Mucosa of descending colon (tissue), 3 donors: ENCODE data around the gene DUSP21. TPM values are rescaled to one million over a fixed set of nuclear protein-coding genes. Genes with fewer than 3 reads are reported as not detected.
"Not testable (repeated sequence)": the region's sequence is repeated elsewhere in the genome, so short reads cannot be mapped to it uniquely, and the experiment has no call there.

Experiments used
- ATAC-seq: fragments of 200-7000 bp; cut with Tn5 transposase; one replicate; pipeline ENCODE4 v1.9.1; 2020; ENCODE audit warnings: mild to moderate bottlenecking, moderate library complexity
- DNase-seq, 3 donors: peaks; one replicate each; pipeline ENCODE4 v3.0.0-alpha.2; 2020
- H3K36me3 ChIP-seq: fragments of 200-600 bp; one replicate; pipeline ENCODE4 v1.8.0; 2021; ENCODE audit warnings: low read depth, mild to moderate bottlenecking
- H3K4me1 ChIP-seq: fragments of 200-600 bp; one replicate; pipeline ENCODE4 v1.8.0; 2021; ENCODE audit warnings: low read depth, mild to moderate bottlenecking
- H3K4me3 ChIP-seq: fragments of 200-600 bp; one replicate; pipeline ENCODE4 v1.8.0; 2021; ENCODE audit warnings: mild to moderate bottlenecking
- H3K9me3 ChIP-seq: fragments of 200-600 bp; one replicate; pipeline ENCODE4 v1.8.0; 2021; ENCODE audit warnings: mild to moderate bottlenecking
- CTCF ChIP-seq: fragments of 200-600 bp; IDR thresholded peaks from one replicate; pipeline ENCODE4 v1.8.0; 2022; ENCODE audit warnings: antibody characterized with exemption, mild to moderate bottlenecking
- intact Hi-C, 2 donors: fragments of 100-400 bp; cut with DNase I in 1 of 2; cut with micrococcal nuclease in 1 of 2; formaldehyde crosslinking; loops; one replicate each; pipeline versions ENCODE4 v1.11.0 to v1.11.1; 2022; cut with DNase I, micrococcal nuclease
- total RNA-seq, 3 donors: library from RNA; stranded (reverse); fragmentation: NEBNext Ultra II Directional in 2 of 3; extraction: Animal tissue kit (Norgen Biotek cat#: 25700) in 2 of 3; gene quantifications; one replicate each; pipeline versions ENCODE4 v1.2.1 to v1.2.4, GENCODE V29; 2021 to 2023
- donor health status: DM: no; HTN: no; CAD: no; lungs with moderate emphysema.
- donor health status: DM: no; HTN: no; CAD: no.
- donor health status: DM: no; HTN: yes; CAD: no.

Gene DUSP21
- total RNA-seq, 3 donors from 2014 or later = not detected

- H3K9me3 ChIP-seq = no peaks in the 10 kb centered on the region
- no peaks in the 10 kb centered on the region for H3K4me1 ChIP-seq
- intact Hi-C loops = no loop called here
- no peaks in the 10 kb centered on the region for H3K36me3 ChIP-seq
- DNase-seq (no peak), ATAC-seq (no peak)
- H3K4me3 ChIP-seq = no peak overlapping the region
- TF ChIP-seq CTCF = no peak
These were observed 383 bp downstream of the DUSP21 start for GRCh38 chrX:44844204-44844603.

GRCh38 chrX:44850891-44851290 lies 7.1 kb downstream of the DUSP21 start:
- H3K36me3 ChIP-seq, H3K9me3 ChIP-seq, intact Hi-C loops, ATAC-seq, H3K4me1 ChIP-seq, DNase-seq, H3K4me3 ChIP-seq: not testable (repeated sequence)

GRCh38 chrX:44871114-44871645 lies 27.4 kb downstream of the DUSP21 start:
- Histone ChIP-seq H3K4me3 (no peak overlapping the region), H3K36me3 (no peaks in the 10 kb centered on the region), H3K9me3 (no peaks in the 10 kb centered on the region), H3K4me1 (no peaks in the 10 kb centered on the region)
- no peak for TF ChIP-seq CTCF
- DNase-seq (peak in 2 of 3 donors; percentile 38), ATAC-seq (no peak)
- intact Hi-C loops = no loop called here

GRCh38 chrX:44871931-44872820 lies 28.4 kb downstream of the DUSP21 start:
- no peaks in the 10 kb centered on the region for H3K4me1 ChIP-seq
- peak; percentile 53 for ATAC-seq
- no peak for TF ChIP-seq CTCF
- H3K36me3 ChIP-seq = no peaks in the 10 kb centered on the region
- H3K4me3 ChIP-seq = peak overlapping the region; percentile 54
- intact Hi-C loops = no loop called here
- DNase-seq = peak in 2 of 3 donors; percentile 40 to 70
- no peaks in the 10 kb centered on the region for H3K9me3 ChIP-seq

GRCh38 chrX:44872821-44873414 lies 29.1 kb downstream of the DUSP21 start, which contains the start of gene KDM6A:
KDM6A (plus strand) TSS chrX:44873188; CDS start chrX:44873552, 364 bp downstream.
- no peaks in the 10 kb centered on the region for H3K36me3 ChIP-seq
- H3K9me3 ChIP-seq = no peaks in the 10 kb centered on the region
- ATAC-seq (peak; percentile 93), DNase-seq (peak; percentile 96 to 100 (median 97))
- intact Hi-C loops = no loop called here
- H3K4me1 ChIP-seq = no peaks in the 10 kb centered on the region
- peak within 1 kb of the TSS; percentile 65 for H3K4me3 ChIP-seq
- no peak for TF ChIP-seq CTCF
